ENCODE results near the gene SPAM1.
A peak's percentile ranks its signal among the peaks of the same experiment; 100 is the strongest.
"Not testable (repeated sequence)": the region's sequence is repeated elsewhere in the genome, so short reads cannot be mapped to it uniquely, and the experiment has no call there.

The SPAM1 gene

GRCh38 chr7:123958186-123958703 lies 33.2 kb downstream of the SPAM1 start:
- DNase-seq (ENCODE audit: low read depth) = no peak

GRCh38 chr7:123961771-123962170 lies 36.7 kb downstream of the SPAM1 start:
- peak; percentile 30 for DNase-seq (ENCODE audit: low read depth)

- DNase-seq (ENCODE audit: low read depth) = no peak
Measured at GRCh38 chr7:123966936-123967335, 41.9 kb downstream of the SPAM1 start.

- no peak for DNase-seq (ENCODE audit: low read depth)
Measured at GRCh38 chr7:123972045-123972444, 47.0 kb downstream of the SPAM1 start.

- DNase-seq (ENCODE audit: low read depth) = no peak
Measured at GRCh38 chr7:123972831-123973230, 47.8 kb downstream of the SPAM1 start.

- DNase-seq (ENCODE audit: low read depth) = no peak
Measured at GRCh38 chr7:123974326-123974908, 49.4 kb downstream of the SPAM1 start.

- no peak for DNase-seq (ENCODE audit: low read depth)
Measured at GRCh38 chr7:123975084-123975483, 50.0 kb downstream of the SPAM1 start.

GRCh38 chr7:123977081-123977480 lies 52.0 kb downstream of the SPAM1 start:
- DNase-seq (ENCODE audit: low read depth) = no peak

- DNase-seq (ENCODE audit: low read depth) = peak; percentile 48
Measured at GRCh38 chr7:123979876-123980275, 54.8 kb downstream of the SPAM1 start.

GRCh38 chr7:123987445-123987844 lies 62.4 kb downstream of the SPAM1 start:
- DNase-seq (ENCODE audit: low read depth) = no peak

GRCh38 chr7:123992913-123993518 lies 68.0 kb downstream of the SPAM1 start:
- no peak for DNase-seq (ENCODE audit: low read depth)

- DNase-seq (ENCODE audit: low read depth) = no peak
Measured at GRCh38 chr7:123993996-123994395, 69.0 kb downstream of the SPAM1 start.

- DNase-seq (ENCODE audit: low read depth) = no peak
Measured at GRCh38 chr7:123994449-123994848, 69.4 kb downstream of the SPAM1 start.

- DNase-seq (ENCODE audit: low read depth) = no peak
Measured at GRCh38 chr7:123995617-123996326, 70.7 kb downstream of the SPAM1 start.

GRCh38 chr7:123996327-123996625 lies 71.2 kb downstream of the SPAM1 start:
- DNase-seq (ENCODE audit: low read depth) = no peak

GRCh38 chr7:123998921-123999320 lies 73.9 kb downstream of the SPAM1 start:
- DNase-seq (ENCODE audit: low read depth) = no peak

GRCh38 chr7:123999703-124000102 lies 74.7 kb downstream of the SPAM1 start:
- DNase-seq (ENCODE audit: low read depth) = no peak

- not testable (repeated sequence) for DNase-seq (ENCODE audit: low read depth)
Measured at GRCh38 chr7:124008296-124008695, 83.3 kb downstream of the SPAM1 start.

- DNase-seq (ENCODE audit: low read depth) = no peak
Measured at GRCh38 chr7:124009321-124009720, 84.3 kb downstream of the SPAM1 start.
